Stimulated activated CD8-positive, alpha-beta memory T cell treated with anti-CD3 and anti-CD28 coated beads, Interleukin-12 subunit alpha, Interleukin-12 subunit beta, amount 100 ng/mL, for 4 hours (primary cell): ENCODE data around the gene WDR70.
"Not testable (repeated sequence)": the region's sequence is repeated elsewhere in the genome, so short reads cannot be mapped to it uniquely, and the experiment has no call there.

ENCODE experiments used
- DNase-seq: peaks from one replicate; pipeline ENCODE4 v3.0.0-alpha.2; 2020; ENCODE audit warnings: low read depth

The WDR70 gene

DNA sequence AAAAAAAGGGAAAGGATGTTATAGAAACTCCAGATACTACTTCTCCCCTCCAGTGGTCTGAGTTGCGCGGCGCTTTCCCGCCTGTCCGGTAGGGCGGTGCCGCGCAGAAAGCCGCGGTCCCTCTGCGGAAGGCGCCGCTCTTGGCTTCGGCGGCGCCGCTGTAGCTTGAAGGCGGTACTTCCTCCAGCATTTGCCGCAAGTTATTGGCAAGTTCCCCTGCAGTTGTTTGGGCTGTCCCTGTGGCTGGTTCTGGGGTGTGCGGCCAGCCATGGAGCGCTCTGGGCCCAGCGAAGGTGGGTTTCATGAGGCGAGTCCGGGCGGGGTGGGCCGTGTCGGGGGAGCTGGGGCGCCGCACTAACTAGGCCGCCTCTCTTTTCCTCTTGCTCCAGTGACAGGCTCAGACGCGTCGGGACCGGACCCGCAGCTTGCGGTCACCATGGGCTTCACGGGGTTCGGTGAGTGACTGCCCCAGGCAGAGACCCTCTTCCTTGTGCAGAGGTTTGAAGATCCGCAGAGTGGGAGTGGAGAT is at the start of gene WDR70:
TSS of gene WDR70 (plus strand) at position 219 of the 529 bp plus-strand sequence. CDS start at position 269, 50 bp downstream.
- peak; percentile 69 for DNase-seq

DNA sequence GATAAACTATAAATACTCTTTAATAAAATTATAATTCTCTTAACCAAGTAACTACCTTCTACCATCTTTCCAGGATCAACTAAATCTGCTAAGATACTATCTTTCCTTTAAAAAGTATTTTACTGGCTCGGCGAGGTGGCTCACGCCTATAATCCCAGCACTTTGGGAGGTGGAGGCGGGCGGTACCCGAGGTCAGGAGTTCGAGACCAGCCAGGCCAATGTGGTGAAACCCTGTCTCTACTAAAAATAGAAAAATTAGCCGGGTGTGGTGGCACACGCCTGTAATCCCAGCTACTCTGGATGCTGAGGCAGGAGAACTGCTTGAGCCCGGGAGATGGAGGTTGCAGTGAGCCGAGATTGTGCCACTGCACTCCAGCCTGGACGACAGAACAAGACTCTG is 44.4 kb upstream of the WDR70 start:
- DNase-seq, result not testable (repeated sequence)

DNA sequence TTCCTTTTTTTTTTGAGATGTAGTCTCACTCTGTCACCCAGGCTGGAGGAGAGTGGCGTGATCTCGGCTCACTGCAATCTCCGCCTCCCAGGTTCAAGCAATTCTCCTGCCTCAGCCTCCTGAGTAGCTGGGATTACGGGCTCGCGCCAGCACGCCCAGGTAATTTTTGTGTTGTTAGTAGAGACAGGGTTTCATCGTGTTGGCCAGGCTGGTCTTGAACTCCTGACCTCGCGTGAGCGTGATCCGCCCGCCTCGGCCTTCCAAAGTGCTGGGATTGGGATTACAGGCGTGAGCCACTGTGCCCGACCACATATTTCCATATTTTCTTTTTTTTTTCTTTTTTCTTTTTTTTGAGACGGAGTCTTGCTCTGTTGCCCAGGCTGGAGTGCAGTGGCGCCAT is 36.4 kb upstream of the WDR70 start:
- not testable (repeated sequence) for DNase-seq

DNA sequence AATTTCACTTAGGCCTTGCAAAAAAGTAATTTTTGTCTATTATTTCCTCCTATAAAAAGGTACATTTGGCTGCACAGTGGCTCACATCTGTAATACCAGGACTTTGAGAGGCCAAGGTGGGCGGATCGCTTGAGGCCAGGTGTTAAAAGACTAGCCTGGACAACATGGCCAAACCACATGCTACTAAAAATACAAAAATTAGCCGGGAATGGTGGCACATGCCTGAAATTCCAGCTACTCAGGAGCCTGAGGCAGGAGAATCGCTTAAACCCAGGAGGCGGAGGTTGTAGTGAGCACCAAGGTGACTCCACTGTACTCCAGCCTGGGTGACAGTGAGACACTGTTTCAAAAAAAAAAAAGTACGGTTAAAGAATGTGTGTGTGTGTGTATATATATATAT is 24.0 kb upstream of the WDR70 start:
- DNase-seq, result no peak

DNA sequence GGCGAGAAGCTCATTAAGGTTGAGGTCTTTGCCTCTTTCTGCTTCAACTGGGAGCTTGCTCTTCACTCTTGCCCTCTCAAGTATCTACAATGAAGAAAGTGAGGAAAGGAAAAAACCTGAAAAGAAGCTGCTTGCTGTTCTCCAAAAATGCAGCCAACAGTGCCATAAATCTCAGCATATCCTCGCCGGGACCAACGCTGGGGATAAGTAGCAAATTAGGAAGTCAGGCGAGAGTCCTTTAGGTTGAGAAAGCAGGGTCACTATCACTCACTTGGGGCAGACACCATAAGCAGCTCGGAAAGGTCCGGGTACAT is 8.6 kb upstream of the WDR70 start:
- DNase-seq, result no peak

DNA sequence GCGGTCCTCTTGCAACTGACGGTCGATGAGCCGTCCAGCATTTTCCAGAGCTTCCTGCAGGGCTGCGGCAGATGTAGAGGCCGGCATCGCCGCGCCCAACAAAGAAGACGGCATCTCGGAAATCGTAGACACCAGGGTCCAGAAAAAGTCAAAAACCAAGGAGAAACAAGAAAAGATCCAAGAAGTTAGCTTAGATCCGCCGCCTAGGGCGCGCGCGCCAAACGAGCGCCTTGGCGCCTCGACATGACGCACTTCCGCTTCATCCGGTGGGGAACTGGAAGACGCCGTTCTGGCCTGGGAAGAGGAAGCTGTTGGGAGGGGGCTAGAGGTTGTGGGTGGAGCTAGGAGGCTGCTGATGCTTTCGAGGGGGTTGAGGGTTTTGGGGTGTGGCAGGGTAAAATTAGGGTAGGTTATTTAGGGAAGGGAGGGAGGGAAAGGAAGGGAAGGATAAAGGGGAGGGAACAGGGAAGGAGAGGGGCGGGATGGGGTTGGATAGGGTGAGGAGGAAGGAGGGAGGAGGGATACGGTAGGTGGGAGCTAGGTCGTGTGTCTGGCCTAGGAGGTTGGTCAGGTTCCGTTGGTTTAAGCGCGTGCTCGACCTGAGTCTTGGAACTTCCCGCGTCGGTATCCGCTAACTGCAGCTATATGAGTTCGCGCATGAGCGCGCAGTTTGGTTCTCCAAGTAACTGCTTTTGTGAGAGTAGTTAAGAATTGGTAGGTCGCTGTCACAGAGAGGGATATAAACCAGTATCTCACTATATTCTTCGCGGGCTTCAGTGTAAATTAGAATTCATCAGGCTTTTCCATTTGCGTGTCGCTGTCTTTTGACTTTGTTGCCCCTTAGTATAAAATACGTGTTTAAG is 8.0 kb upstream of the WDR70 start, which contains the start of gene NUP155:
TSS of gene NUP155 (minus strand) at position 243 of the 863 bp plus-strand sequence. CDS start at position 114, 129 bp downstream.
- DNase-seq, result peak; percentile 76

DNA sequence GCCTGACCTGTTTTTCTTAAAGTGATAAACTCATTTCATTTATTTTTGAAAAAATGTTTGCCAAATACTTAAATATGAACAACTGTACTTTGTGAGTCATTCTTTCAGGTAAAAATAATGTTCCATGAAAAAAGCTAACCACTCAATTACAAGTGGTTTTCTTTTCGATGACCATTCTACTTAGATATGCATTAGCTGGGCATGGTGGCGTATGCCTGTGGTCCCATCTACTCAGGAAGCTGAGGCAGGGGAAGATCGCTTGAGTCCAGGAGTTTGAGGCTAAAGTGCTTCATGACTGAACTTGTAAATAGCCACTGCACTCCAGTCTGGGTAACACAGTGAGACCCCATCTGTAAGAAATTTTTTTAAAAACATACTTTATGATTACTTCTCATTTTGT is 4.0 kb upstream of the WDR70 start:
- DNase-seq, result no peak

DNA sequence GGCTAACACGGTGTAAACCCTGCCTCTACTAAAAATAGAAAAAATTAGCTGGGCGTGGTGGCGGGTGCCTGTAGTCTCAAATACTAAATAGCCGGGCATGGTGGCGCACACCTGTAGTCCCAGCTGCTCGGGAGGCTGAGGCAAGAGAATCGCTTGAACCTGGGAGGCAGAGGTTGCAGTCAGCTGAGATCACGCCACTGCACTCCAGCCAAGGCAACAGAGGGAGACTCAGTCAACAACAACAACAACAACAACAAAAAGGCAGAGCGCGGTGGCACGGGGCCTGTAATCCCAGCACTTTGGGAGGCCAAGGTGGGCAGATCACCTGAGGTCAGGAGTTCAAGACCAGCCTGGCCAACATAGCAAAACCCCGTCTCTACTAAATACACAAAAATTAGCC is 1.1 kb upstream of the WDR70 start:
- not testable (repeated sequence) for DNase-seq

DNA sequence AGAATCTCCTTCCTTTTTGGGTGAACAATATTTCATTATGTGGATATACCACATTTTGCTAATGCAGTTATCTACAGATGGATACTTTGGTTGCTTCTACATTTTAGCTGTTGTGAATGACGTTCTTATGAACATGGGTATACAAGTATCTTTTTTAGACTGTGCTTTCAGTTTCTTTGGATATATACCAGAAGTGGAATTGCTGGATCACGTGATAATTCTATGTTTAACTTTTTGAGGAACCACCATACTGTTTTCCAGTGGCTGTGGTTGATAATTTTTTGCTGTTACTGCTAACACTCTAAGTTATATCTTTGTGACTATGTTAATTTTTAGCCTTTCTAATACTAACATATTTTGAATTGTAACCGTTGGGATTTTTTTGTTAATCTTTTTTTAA is 12.5 kb downstream of the WDR70 start:
- no peak for DNase-seq

DNA sequence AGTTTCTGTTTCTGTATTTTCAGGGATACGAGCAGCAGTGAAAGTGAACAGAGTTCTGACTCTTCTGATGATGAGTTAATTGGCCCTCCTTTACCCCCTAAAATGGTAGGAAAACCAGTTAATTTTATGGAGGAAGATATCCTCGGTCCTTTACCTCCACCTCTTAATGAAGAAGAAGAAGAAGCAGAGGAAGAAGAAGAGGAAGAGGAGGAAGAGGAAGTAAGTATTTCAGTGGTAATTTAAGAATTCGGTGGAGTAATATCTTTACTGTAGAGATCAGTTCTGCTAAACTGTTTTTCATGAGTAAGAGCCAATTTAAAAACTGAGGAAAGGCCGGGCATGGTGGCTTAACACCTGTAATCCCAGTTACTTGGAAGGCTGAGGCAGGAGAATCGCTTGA is 17.2 kb downstream of the WDR70 start:
- no peak for DNase-seq

DNA sequence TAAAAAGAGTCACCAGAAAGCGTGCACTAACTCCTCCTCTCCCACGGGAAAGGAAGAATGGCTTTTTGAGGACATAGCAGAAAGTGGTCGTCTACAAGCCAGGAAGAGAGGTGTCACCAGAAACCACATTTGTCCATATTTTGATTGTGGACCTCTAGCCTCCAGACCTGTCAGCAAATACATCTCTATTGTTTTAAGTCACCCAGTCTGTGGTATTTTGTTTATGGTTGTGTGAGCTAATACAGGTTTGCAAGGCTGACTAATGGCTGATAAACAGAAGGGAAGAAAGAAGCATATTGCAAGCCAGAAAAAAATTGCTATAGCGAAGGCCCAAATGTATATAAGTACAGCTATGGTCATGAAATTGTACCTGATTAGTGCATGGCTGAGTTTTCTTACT is 21.4 kb downstream of the WDR70 start:
- no peak for DNase-seq

DNA sequence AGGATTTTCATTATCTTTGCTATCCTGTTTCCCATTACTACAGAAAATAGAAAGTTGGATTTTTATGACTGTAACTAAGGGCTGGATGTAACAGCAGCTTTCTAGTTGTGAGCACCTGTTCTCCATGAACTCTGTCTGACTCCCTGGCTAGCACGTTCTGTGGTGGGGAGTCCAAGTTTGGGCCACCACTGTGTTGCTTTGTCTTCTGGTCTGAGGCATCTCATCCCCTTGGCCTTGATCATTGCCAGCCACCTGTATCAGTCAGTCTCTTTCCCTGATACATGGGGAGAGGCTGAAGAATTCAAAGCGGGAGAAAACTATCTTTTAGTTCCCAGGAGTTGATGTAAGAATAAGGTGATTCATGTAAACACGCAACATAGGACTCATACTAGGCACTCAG is 33.4 kb downstream of the WDR70 start:
- no peak for DNase-seq

DNA sequence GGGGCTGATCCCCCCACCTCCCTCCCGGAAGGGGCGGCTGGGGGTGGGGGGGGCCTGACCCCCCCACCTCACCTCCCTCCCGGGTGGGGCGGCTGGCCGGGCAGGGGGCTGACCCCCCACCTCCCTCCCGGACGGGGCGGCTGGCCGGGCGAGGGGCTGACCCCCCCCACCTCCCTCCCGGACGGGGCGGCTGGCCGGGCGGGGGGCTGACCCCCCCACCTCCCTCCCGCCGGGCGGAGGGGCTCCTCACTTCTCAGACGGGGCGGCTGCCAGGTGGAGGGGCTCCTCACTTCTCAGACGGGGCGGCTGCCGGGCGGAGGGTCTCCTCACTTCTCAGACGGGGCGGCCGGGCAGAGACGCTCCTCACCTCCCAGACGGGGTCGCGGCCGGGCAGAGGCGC is 36.3 kb downstream of the WDR70 start:
- DNase-seq, result not testable (repeated sequence)

DNA sequence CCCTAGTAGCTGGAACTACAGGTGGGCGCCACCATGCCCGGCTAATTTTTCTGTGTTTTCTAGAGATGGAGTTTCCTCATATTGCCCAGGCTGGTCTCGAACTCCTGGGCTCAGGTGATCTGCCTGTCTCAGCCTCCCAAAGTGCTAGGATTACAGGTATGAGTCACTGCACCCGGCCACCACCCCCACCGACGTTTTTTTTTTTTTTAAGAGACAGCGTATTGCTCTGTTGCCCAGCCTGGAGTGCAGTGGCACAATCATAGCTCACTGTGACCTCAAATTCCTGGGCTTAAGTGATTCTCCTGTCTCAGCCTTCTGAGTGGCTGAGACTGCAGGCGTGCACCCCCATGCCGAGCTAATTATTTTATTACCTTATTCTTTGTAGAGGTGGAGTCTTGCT is 38.2 kb downstream of the WDR70 start:
- DNase-seq, result no peak

DNA sequence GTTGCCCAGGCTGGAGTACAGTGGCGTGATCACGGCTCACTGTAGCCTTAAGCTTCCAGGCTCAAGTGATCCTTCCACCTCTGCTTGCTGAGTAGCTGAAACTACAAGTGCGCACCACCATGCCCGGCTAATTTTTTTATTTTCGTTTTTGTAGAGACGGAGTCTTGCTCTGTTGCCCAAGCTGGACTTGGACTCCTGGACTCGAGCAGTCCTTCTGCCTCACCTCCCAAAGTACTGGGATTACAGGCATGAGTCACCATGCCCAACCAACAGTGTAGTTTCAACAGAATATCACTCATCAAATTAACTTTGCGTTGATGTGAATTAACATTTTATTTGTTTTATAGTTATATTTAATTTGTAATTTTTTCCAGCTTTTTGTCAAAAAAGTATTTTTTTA is 45.3 kb downstream of the WDR70 start:
- no peak for DNase-seq

DNA sequence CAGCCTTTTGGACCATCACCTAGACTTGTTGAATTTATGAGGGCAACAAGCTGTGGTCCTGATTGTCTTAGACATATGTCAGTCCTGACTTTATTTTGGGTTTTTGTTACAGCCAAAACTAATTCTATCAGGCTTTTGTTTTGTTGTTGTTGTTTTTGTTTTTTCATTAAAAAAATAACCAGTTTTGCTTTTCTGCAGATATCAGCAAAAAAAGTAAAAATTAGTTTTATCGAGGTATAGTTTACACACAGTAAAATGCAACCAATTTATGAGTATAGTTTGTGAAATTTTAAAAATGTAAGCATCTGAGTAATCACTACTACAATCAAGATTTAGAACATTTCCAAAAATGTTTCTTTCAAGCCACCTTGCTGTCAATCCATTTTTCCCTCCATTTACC is 48.9 kb downstream of the WDR70 start:
- no peak for DNase-seq

DNA sequence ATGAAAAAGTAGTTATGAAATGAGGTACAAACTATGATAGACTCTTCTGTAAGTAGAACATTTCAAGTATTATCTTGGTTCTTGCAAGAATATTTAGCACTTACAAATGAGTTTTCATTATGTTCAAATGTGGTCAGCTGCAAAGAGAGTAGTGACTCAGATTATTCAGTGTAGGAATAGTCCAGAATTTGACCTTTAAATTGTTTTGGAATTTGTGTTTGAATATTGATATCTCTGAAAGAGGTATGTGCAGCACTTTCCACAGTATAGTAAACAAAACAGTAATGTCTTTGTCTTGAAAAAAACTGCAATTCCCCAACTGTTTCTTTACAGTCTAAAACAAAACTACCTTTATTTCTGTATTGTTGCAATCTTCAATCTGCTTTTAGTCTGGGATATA is 56.1 kb downstream of the WDR70 start:
- no peak for DNase-seq

DNA sequence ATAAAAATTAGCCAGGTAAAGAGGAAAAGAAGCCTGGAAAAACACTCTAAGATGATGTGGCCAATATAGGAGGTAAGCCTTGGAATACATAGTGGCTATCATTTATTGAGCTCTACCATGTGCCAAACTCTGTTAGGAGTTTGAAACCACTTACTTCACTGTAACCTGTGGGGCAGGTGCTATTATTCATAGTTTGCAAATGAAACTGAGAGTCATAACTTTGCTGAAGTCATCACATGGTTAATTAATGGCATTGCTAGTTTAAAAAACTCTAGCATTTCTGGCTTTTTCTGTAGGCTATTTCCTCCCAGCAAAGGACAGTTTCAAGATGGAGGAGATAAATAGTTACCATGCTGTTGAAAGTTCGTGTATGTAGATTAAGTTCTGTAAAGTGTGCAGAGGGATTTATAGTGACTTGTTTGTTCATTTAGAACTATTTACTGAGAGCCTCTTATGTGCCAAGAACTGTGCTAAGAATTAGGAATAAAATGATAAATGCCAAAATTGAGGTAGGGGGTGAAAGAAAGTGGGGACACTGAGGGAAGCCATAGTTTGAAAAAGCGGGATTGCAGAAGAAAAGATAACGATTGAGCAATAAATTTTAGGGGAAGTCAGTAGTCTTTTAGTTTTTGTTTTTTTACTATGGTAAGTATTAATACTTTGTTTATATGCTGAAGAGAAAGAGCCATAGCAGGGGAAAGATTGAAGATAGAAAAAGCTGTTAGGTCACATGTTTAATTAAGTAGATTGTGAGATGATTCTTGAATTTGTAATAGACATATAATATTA is 57.2 kb downstream of the WDR70 start:
- no peak for DNase-seq

DNA sequence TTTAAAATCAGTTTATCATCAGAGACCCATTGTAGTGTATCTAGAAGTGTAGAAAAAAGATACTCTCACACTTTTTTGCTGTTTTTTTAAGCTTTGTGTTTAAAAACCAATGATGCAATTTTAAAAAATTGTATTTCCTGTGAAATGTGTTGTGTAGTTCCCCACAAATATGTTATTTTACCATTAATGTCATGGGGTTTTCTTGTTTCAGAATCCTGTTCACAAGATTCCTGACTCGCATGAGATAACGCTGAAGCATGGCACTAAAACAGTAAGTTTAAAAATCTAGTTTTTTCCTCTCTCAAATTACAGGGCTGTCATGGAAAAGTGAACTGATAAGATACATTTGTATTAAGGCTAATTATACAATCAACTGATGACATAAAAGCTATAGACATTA is 58.6 kb downstream of the WDR70 start:
- no peak for DNase-seq

DNA sequence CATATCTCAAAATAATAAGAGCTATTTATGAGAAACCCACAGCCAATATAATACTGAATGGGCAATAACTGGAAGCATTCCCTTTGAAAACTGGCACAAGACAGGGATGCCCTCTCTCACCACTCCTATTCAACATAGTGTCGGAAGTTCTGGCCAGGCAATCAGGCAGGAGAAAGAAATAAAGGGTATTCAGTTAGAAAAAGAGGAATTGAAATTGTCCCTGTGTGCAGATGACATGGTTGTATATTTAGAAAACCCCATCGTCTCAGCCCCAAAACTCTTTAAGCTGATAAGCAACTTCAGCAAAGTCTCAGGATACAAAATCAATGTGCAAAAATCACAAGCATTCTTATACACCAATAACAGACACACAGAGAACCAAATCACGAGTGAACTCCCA is 66.7 kb downstream of the WDR70 start:
- not testable (repeated sequence) for DNase-seq

DNA sequence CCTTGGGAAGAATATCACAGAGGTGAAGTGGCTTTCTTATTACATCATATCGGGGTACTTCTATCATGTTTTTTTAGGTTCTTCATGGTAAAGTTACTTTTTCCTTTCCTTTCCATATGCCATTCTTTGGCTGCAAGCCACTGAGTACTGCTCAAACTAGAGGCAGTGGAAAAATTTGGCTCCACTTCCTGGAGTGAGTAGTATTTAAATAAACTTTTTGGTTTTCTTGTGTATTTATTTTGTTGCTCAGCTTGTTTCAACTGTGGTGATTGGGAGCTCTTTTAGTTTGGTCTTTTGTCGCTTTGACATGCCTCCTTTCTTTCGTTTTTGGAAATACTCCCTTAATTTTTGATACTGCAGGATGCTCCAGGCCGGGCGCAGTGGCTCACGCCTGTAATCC is 69.8 kb downstream of the WDR70 start:
- DNase-seq, result no peak

DNA sequence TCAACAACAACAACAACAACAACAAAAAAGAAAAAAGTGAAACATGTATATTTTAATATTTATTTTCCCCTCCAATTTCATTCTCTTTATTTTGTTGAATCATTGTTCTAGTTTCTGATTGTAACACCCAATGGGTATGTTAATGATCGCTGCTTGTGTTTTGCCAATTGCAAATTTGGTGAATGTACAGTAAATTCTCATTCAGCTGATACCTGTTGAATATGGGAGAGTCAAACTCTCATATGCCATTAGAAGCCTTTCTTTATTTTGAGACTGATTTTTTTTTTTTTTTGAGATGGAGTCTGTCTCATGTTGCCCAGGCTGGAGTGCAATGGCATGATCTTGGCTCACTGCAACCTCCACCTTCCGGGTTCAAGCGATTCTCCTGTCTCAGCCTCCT is 72.9 kb downstream of the WDR70 start:
- DNase-seq, result not testable (repeated sequence)

DNA sequence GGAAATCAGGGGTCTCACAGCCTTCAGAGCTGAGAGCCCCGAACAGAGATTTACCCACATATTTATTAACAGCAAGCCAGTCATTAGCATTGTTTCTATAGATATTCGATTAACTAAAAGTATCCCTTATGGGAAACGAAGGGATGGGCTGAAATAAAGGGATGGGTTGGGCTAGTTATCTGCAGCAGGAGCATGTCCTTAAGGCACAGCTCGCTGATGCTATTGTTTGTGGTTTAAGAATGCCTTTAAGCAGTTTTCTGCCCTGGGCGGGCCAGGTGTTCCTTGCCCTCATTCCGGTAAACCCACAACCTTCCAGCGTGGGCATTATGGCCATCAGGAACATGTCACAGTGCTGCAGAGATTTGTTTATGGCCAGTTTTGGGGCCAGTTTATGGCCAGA is 74.1 kb downstream of the WDR70 start:
- not testable (repeated sequence) for DNase-seq
